Measurements from ENCODE around the gene OSM.
A peak's percentile ranks its signal among the peaks of the same experiment; 100 is the strongest.

The OSM gene

DNA sequence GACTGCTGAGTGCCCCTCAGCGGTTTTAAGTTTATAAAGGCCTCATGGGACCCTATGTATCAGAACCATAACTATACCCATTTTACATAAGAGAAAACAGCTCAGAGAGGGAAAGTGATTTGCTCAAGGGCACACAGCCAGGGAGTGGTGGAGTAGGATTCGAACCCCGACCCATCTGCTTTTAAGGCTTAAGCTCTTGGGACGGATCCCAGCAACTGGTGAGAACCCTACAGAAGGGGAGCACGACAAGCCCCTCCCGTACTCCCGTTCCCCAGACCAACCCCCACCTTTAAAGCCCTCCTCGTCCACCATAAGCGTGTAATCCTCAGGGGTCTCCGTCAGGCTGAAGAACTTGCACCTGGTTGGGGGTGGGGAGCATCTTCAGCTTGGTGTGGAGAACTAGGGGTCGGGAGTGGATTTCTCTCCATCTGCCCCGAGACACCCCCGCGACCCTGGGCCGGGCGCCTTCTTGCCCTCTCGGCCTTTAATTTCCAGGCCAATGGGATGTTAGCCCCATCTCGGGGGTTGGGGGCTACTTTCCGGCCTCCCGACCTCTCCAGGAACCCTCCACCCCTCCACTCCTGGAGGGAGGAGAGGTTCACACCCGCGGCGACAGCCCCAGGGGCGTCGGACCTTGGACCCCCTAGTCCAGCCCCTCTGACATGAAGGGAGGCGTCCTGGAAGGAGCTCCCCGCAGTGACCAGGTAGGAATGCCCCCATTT lies 21.9 kb upstream of the OSM start:
- H3K4me3 ChIP-seq (ENCODE audit: low read depth, low read length), result peak overlapping the region; percentile 82

DNA sequence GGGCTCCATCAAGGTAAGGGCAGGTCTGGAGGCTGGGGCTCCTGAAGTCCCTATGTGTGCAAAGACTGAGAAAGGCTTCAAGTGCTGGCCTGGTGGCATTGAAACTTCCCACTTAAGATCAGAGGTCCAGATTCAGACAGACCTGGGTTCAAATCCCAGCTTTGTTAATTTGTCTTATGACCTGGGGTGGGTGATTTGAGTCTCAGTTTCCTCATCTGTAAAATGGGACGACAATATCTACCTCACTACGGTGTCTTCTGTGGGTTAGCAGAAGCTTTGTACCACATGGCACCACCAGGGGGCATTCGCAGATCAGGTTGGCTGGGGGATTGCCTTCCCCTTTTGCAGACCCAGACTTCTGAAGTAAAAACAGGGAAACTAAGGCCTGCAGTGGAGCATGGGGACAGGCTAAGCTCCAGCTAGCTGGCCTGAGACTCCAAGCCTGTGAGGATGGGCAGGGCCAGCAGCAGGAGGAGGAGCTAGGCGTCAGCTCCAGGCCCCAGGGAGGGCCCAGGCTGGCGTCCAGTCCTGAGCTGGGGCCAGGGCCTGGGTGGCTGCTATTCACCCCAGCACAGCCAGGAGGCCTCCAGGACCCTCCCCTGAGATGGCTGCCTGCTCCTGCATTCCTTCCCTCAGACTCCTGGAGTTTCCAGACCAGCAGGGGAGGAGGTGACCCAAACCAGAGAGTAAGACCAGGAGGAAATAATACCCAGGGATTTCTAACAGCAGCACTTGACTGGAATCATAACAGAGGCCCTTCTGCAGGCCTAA lies 21.2 kb upstream of the OSM start:
- TF ChIP-seq, protein P1, sequence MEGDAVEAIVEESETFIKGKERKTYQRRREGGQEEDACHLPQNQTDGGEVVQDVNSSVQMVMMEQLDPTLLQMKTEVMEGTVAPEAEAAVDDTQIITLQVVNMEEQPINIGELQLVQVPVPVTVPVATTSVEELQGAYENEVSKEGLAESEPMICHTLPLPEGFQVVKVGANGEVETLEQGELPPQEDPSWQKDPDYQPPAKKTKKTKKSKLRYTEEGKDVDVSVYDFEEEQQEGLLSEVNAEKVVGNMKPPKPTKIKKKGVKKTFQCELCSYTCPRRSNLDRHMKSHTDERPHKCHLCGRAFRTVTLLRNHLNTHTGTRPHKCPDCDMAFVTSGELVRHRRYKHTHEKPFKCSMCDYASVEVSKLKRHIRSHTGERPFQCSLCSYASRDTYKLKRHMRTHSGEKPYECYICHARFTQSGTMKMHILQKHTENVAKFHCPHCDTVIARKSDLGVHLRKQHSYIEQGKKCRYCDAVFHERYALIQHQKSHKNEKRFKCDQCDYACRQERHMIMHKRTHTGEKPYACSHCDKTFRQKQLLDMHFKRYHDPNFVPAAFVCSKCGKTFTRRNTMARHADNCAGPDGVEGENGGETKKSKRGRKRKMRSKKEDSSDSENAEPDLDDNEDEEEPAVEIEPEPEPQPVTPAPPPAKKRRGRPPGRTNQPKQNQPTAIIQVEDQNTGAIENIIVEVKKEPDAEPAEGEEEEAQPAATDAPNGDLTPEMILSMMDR (conservative IDR thresholded peaks at IDR 0.05; ENCODE audit: low read depth, low read length), result peak; percentile 67
- DNase-seq (ENCODE audit: low read depth), result peak; percentile 96
- H3K4me3 ChIP-seq (ENCODE audit: low read depth, low read length), result peak overlapping the region; percentile 82

More for the DNA sequence above, 21.9 kb upstream of the OSM start:
- TF ChIP-seq, protein P1 (conservative IDR thresholded peaks at IDR 0.05; ENCODE audit: low read depth, low read length), result no peak
- no peak for DNase-seq (ENCODE audit: low read depth)

DNA sequence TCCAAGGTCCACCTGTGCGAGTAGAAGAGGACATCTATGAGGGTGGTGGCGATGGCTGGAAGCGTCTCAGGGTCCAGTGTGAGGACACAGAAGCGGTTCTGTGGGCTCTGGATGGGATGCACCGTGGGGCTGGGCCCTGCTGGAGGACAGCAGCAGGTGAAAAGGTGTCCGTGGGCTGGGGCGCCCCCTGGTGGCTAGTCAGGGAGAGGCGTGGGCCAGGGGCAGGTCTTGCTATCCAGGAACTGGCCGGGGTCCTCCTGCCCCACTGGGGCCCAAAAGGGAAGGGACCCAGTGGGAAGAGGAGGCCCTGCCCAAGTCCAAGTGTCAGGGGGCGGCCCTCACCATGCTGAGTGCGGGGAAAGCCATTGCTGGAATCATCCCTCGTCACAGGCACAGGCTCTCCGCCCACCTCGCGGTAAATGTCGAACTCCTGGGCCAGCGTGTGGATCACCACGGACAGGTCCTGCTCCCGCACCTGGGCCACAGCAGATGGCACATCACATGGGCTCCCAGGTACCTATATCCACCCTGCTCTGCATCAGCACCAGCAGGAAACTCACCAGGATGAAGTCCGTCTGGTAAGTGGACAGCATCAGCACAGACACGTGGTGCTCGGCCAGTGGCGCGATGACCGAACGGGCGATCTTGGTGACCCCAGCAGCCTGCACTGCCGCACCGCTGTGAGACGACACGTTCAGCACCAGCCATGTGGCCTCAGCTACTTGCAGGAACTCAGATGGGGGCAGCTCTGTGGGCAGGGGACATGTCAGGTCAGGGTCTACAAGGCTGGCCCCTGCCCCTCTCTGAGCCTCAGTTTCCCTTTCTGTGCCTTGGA lies 20.4 kb upstream of the OSM start:
- no peak overlapping the region for H3K4me3 ChIP-seq (ENCODE audit: low read depth, low read length)
- TF ChIP-seq, protein P1 (conservative IDR thresholded peaks at IDR 0.05; ENCODE audit: low read depth, low read length), result peak; percentile 87
- peak; percentile 67 for DNase-seq (ENCODE audit: low read depth)

DNA sequence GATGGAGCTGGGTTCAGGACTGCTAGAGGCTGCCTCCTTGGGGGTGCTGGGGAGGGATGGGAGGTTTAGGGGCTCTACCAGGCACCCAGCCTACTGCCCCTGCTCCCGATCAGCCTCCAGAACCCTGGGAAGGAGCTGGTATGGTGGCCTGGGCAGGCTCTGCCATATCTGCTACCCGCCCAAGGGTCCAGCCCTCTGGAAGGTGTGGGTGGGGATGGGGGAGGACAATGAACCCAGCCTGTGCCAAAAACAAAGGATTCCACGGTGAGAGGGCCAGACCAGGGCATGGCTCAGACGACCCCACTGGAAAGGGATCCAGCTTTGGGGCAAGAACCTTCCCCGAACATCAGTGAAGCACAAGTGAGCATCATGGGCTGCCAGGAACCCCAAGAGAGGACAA lies 19.7 kb upstream of the OSM start:
- TF ChIP-seq, protein P1 (conservative IDR thresholded peaks at IDR 0.05; ENCODE audit: low read depth, low read length), result no peak
- no peak overlapping the region for H3K4me3 ChIP-seq (ENCODE audit: low read depth, low read length)
- no peak for DNase-seq (ENCODE audit: low read depth)

DNA sequence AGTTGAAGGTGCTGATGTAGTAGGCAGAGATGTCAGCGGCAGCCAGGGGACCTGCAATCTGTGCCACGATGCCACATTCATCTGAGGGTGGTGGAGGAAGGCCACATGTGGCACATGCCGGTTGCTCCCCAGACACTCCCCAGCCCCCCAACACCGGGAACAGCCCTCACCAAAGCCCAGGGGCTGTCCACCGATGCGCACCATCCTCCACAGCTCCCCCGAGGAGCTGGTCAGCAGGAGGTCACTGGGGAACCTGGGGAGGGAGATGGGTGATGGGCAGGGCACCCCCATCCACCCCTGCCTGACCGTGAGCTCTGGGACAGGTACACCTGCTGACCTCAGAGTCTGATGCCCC lies 19.2 kb upstream of the OSM start:
- no peak for DNase-seq (ENCODE audit: low read depth)
- TF ChIP-seq, protein P1 (conservative IDR thresholded peaks at IDR 0.05; ENCODE audit: low read depth, low read length), result no peak
- H3K4me3 ChIP-seq (ENCODE audit: low read depth, low read length), result no peak overlapping the region

DNA sequence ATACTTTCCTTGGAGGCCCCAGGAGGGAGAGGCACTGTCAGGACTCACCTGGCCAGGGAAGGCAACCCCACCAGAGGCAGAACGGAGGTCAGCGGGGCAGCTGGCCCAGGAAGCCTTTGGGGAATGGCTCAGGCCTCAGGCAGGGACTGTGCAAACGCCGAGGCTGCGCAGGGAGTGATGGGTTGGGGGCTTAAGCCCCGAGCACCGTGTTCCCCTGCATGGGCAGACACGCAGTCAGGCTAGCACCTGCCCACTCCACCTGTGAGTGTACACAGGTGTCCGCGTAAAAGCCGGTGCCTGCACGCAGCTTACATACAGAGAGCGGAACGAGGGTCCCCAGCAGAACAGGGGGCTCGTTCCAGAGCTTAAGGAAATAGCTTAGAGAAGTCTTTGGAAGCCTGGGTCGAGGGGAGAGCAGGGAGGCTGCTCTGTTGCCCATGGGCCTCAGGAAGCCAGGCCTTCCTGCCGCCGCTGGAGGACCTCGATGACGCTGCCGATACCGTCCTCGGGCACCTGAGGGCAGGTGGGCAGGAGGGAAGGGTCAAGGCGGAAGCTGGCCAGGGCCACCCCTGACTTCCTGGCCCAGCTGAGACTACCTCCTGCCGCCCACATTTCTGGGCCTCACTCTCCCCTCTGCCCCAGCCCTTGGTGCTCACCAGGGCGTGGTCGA lies 18.7 kb upstream of the OSM start:
- no peak overlapping the region for H3K4me3 ChIP-seq (ENCODE audit: low read depth, low read length)
- DNase-seq (ENCODE audit: low read depth), result no peak
- TF ChIP-seq, protein P1 (conservative IDR thresholded peaks at IDR 0.05; ENCODE audit: low read depth, low read length), result no peak

Measured in choroid plexus epithelial cell (primary cell).